H1 (cell line): ENCODE measurements around the gene SNAPC3. TPM values are rescaled to one million over a fixed set of nuclear protein-coding genes. Genes with fewer than 3 reads are reported as not detected.

Experiments used
- CTCF ChIA-PET: fragments of 300-600 bp; sonication (Branson Sonifier 250); formaldehyde crosslinking; loops from one replicate; lab custom pipeline; 2021; ENCODE audit not compliant: partially characterized antibody; lab: Charles Lee
- POLR2A ChIA-PET: fragments of 300-600 bp; sonication (Branson Sonifier 250); formaldehyde crosslinking; loops from one replicate; lab custom pipeline; 2021; ENCODE audit warnings: inconsistent platforms; ENCODE audit not compliant: partially characterized antibody; lab: Charles Lee
- DNase-seq, 2 experiments: peaks; one replicate each; pipeline versions ENCODE4 v3.0.0 to v3.0.0-alpha.2; 2010 to 2022; ENCODE audit warnings: low spot score in 2 of 2, low read depth in 1 of 2, mixed read lengths in 1 of 2
- FAIRE-seq: peaks from 2 replicates; lab custom pipeline; 2011; peaks lifted over from hg19 to GRCh38; lab: Jason Lieb, UNC
- H2AFZ ChIP-seq: 2 replicates; pipeline ENCODE4 v1.8.1; 2012; ENCODE audit warnings: low read length, inconsistent platforms
- H2AK5ac ChIP-seq: 2 replicates; pipeline ENCODE4 v1.6.1; 2013; ENCODE audit warnings: low read depth, low read length
- H2BK120ac ChIP-seq: replicated peaks from 2 replicates; pipeline ENCODE3; 2013; ENCODE audit warnings: low read depth, low read length, inconsistent platforms
- H2BK12ac ChIP-seq: 2 replicates; pipeline ENCODE4 v1.6.1; 2013; ENCODE audit warnings: low read depth, low read length
- H2BK15ac ChIP-seq: 2 replicates; pipeline ENCODE4 v1.6.1; 2013; ENCODE audit warnings: low read length
- H2BK20ac ChIP-seq: 2 replicates; pipeline ENCODE4 v1.6.1; 2013; ENCODE audit warnings: low read length
- H2BK5ac ChIP-seq: 2 replicates; pipeline ENCODE4 v1.6.1; 2013; ENCODE audit warnings: low read depth, low read length
- H3K14ac ChIP-seq: 2 replicates; pipeline ENCODE4 v1.6.1; 2013; ENCODE audit warnings: inconsistent platforms; ENCODE audit not compliant: insufficient read length
- H3K18ac ChIP-seq: 2 replicates; pipeline ENCODE4 v1.6.1; 2013; ENCODE audit warnings: low read length; ENCODE audit errors: extremely low read depth
- H3K23ac ChIP-seq: 2 replicates; pipeline ENCODE4 v1.6.1; 2013; ENCODE audit warnings: inconsistent platforms; ENCODE audit not compliant: insufficient read length
- H3K23me2 ChIP-seq: 2 replicates; pipeline ENCODE4 v1.6.1; 2013; ENCODE audit warnings: low read depth, low read length
- H3K27ac ChIP-seq: 2 replicates; pipeline ENCODE4 v1.6.1; 2011; ENCODE audit warnings: low read depth, low read length, inconsistent platforms
- H3K27me3 ChIP-seq, 4 experiments: replicated peaks in 1 of 4; 1 replicate in 1 of 4; 2 replicates in 3 of 4; pipeline versions ENCODE4 v1.6.1 to v1.8.1; 2011 to 2013; ENCODE audit warnings: low read length in 3 of 4, mild to moderate bottlenecking in 3 of 4, inconsistent platforms in 2 of 4, mixed read lengths in 2 of 4, moderate library complexity in 1 of 4; ENCODE audit not compliant: control insufficient read depth in 3 of 4, insufficient read depth in 3 of 4; ENCODE audit errors: extremely low read depth in 1 of 4
- H3K36me3 ChIP-seq, 4 experiments: 2 replicates each; pipeline versions ENCODE4 v1.6.1 to v1.8.1; 2011 to 2013; ENCODE audit warnings: mild to moderate bottlenecking in 4 of 4, low read length in 3 of 4, moderate library complexity in 2 of 4, control low read depth in 1 of 4, inconsistent platforms in 1 of 4; ENCODE audit not compliant: insufficient read depth in 4 of 4, control insufficient read depth in 2 of 4
- H3K4ac ChIP-seq: replicated peaks from 2 replicates; pipeline ENCODE3; 2013; ENCODE audit warnings: low read length, low read depth, mixed read lengths, inconsistent platforms; ENCODE audit not compliant: insufficient read length
- H3K4me1 ChIP-seq, 4 experiments: replicated peaks in 1 of 4; 1 replicate in 1 of 4; 2 replicates in 3 of 4; pipeline versions ENCODE4 v1.6.1 to v1.8.1; 2011 to 2013; ENCODE audit warnings: low read length in 3 of 4, inconsistent platforms in 2 of 4, mixed read lengths in 1 of 4; ENCODE audit not compliant: insufficient read depth in 4 of 4, control insufficient read depth in 3 of 4
- H3K4me2 ChIP-seq, 2 experiments: 2 replicates each; pipeline versions ENCODE4 v1.6.1 to v1.8.1; 2011 to 2013; ENCODE audit warnings: low read depth in 2 of 2, low read length in 2 of 2, control low read depth in 1 of 2, inconsistent platforms in 1 of 2, mild to moderate bottlenecking in 1 of 2; ENCODE audit not compliant: insufficient read depth in 1 of 2
- H3K4me3 ChIP-seq, 4 experiments: fragments of 200-600, 300-600 bp in 1 of 4; sonication (generic), shearing (Covaris generic), sonication (Bioruptor Twin) in 1 of 4; 2 replicates each; pipeline versions ENCODE4 v1.5.1 to v1.8.1; 2011 to 2016; ENCODE audit warnings: low read length in 4 of 4, low read depth in 3 of 4, control low read depth in 2 of 4, inconsistent platforms in 2 of 4, mild to moderate bottlenecking in 2 of 4, mixed read lengths in 1 of 4, moderate library complexity in 1 of 4; ENCODE audit not compliant: insufficient read depth in 2 of 4; ENCODE audit errors: extremely low read depth in 1 of 4
- H3K56ac ChIP-seq: replicated peaks from 2 replicates; pipeline ENCODE3; 2013; ENCODE audit warnings: low read depth, mild to moderate bottlenecking, mixed read lengths, low read length, inconsistent platforms; ENCODE audit not compliant: insufficient read length
- H3K79me1 ChIP-seq: 2 replicates; pipeline ENCODE4 v1.6.1; 2013; ENCODE audit warnings: low read depth, low read length, control low read depth
- H3K79me2 ChIP-seq, 2 experiments: 2 replicates each; pipeline versions ENCODE4 v1.6.1 to v1.8.1; 2012 to 2013; ENCODE audit warnings: low read length in 2 of 2, mild to moderate bottlenecking in 2 of 2, inconsistent platforms in 1 of 2; ENCODE audit not compliant: insufficient read depth in 2 of 2, control insufficient read depth in 1 of 2
- H3K9ac ChIP-seq, 4 experiments: replicated peaks in 1 of 4; 1 replicate in 1 of 4; 2 replicates in 3 of 4; pipeline versions ENCODE4 v1.6.1 to v1.8.1; 2011 to 2013; ENCODE audit warnings: low read depth in 3 of 4, low read length in 3 of 4, control low read depth in 2 of 4, mild to moderate bottlenecking in 2 of 4, moderate library complexity in 2 of 4, inconsistent platforms in 1 of 4; ENCODE audit errors: extremely low read depth in 1 of 4
- H3K9me3 ChIP-seq, 2 experiments: 2 replicates each; pipeline versions ENCODE4 v1.6.1 to v1.8.1; 2012 to 2013; ENCODE audit warnings: mild to moderate bottlenecking in 2 of 2, moderate library complexity in 2 of 2, control low read depth in 1 of 2, inconsistent platforms in 1 of 2, low read depth in 1 of 2, low read length in 1 of 2, mixed read lengths in 1 of 2; ENCODE audit not compliant: insufficient read depth in 2 of 2
- H4K20me1 ChIP-seq, 2 experiments: replicated peaks in 1 of 2; 2 replicates each; pipeline versions ENCODE3 to v1.8.1; 2011 to 2013; ENCODE audit warnings: inconsistent platforms in 2 of 2, low read length in 2 of 2, mild to moderate bottlenecking in 1 of 2; ENCODE audit not compliant: insufficient read depth in 2 of 2, control insufficient read depth in 1 of 2
- H4K5ac ChIP-seq: 2 replicates; pipeline ENCODE4 v1.6.1; 2013; ENCODE audit warnings: low read length, low read depth, mixed read lengths, inconsistent platforms; ENCODE audit not compliant: insufficient read length
- H4K8ac ChIP-seq: 2 replicates; pipeline ENCODE4 v1.8.0; 2013; ENCODE audit warnings: mild to moderate bottlenecking, moderate library complexity, low read length, inconsistent platforms; ENCODE audit not compliant: insufficient read depth; ENCODE audit errors: extremely low read depth
- H4K91ac ChIP-seq: replicated peaks from 2 replicates; pipeline ENCODE3; 2013; ENCODE audit warnings: low read length, mixed read lengths, inconsistent platforms; ENCODE audit not compliant: insufficient read length
- GTF2F1 ChIP-seq: IDR thresholded peaks from 2 replicates; pipeline ENCODE4 v1.6.1; 2012; ENCODE audit warnings: low read depth, low read length, improper control_type of control experiment, borderline replicate concordance
- KDM4A ChIP-seq: IDR thresholded peaks from one replicate; pipeline ENCODE4 v1.7.1; 2012; ENCODE audit warnings: low read depth, mild to moderate bottlenecking, moderate library complexity, low read length, inconsistent platforms; ENCODE audit not compliant: severe bottlenecking
- MAFK ChIP-seq: IDR thresholded peaks from 2 replicates; pipeline ENCODE4 v1.6.1; 2012; ENCODE audit warnings: low read depth, mild to moderate bottlenecking, improper control_type of control experiment, low read length
- PHF8 ChIP-seq: fragments of 200-600 bp; sonication (generic); conservative IDR thresholded peaks from 2 replicates; pipeline ENCODE4 v1.7.1; 2012; ENCODE audit warnings: low read depth, mild to moderate bottlenecking, inconsistent platforms, low read length, moderate library complexity
- POLR2AphosphoS5 ChIP-seq: IDR thresholded peaks from 2 replicates; pipeline ENCODE4 v1.6.1; 2011; ENCODE audit warnings: low read depth, low read length
- POU5F1 ChIP-seq: IDR thresholded peaks from 2 replicates; pipeline ENCODE4 v1.6.1; 2011; ENCODE audit warnings: low read depth, mild to moderate bottlenecking, low read length, moderate library complexity
- RFX5 ChIP-seq: IDR thresholded peaks from 2 replicates; pipeline ENCODE4 v1.6.1; 2011; ENCODE audit warnings: low read depth, low read length, improper control_type of control experiment, borderline replicate concordance
- SP4 ChIP-seq: IDR thresholded peaks from 2 replicates; pipeline ENCODE4 v1.6.1; 2012; ENCODE audit warnings: low read length, inconsistent platforms
- TCF12 ChIP-seq: IDR thresholded peaks from 2 replicates; pipeline ENCODE4 v1.6.1; 2011; ENCODE audit warnings: low read depth, mild to moderate bottlenecking, low read length
- TEAD4 ChIP-seq: IDR thresholded peaks from 2 replicates; pipeline ENCODE4 v1.6.1; 2012; ENCODE audit warnings: low read depth, low read length, inconsistent platforms, mixed read lengths
- WGBS, 2 experiments: shearing (Covaris generic) in 1 of 2; methylation state at CpG; one replicate each; pipeline versions ENCODE4 v1.1.6 to v1.1.7; 2013 to 2015; ENCODE audit warnings: low lambda C conversion rate in 2 of 2, mixed read lengths in 2 of 2, inconsistent platforms in 1 of 2, low coverage in 1 of 2, missing lambda C conversion rate in 1 of 2; ENCODE audit not compliant: insufficient replicate concordance in 2 of 2, insufficient coverage in 1 of 2, insufficient read length in 1 of 2; ENCODE audit errors: extremely low coverage in 1 of 2, missing lambda C conversion rate in 1 of 2; 5-methylcytosine and 5-hydroxymethylcytosine counted together
- polyA plus RNA-seq, 7 experiments: library from polyadenylated mRNA; depleted of rRNA in 3 of 7; stranded (reverse) in 5 of 7; unstranded in 2 of 7; fragments of >200 nt in 5 of 7; fragments of 200-250 nt in 2 of 7; gene quantifications; 1 replicate in 5 of 7; 2 replicates in 1 of 7; 4 replicates in 1 of 7; pipeline versions ENCODE4 v1.2.1 to v1.2.3, GENCODE V29; 2011 to 2013; ENCODE audit warnings: missing spikeins in 2 of 7, mixed read lengths in 2 of 7
- total RNA-seq: library from RNA; stranded (reverse); fragmentation: NEBNext Ultra II Directional; extraction: Animal tissue kit (Norgen Biotek cat#: 25700); gene quantifications from 2 replicates; pipeline ENCODE4 v1.2.1, GENCODE V29; 2021
- TF ChIP-seq, protein P1 (sequence below): IDR thresholded peaks from 2 replicates; pipeline ENCODE4 v1.6.1; 2012; ENCODE audit warnings: inconsistent platforms
- TF ChIP-seq, protein P2 (sequence below): IDR thresholded peaks from 2 replicates; pipeline ENCODE4 v1.6.1; 2011; ENCODE audit warnings: low read length, improper control_type of control experiment

SNAPC3 gene
- total and polyA plus RNA-seq, 2 of the 8 experiments (the other 6 are each of a cell fraction or from before 2014, with no cell fraction given), result 11.9 to 25.8 TPM

DNA sequence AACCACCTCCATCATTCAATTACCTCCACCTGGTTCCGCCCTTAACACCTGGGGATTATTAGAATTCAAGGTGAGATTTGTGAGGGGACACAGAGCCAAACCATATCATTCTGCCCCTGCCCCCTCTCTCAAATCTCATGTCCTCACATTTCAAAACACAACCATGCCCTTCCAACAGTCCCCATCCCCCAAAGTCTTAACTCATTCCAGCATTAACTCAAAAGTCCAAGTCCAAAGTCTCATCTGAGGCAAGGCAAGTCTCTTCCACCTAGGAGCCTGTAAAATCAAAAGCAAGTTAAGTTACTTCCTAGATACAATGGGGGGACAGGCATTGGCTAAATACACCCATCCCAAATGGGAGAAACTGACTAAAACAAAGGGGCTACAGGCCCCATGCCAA, 69.3 kb downstream of the SNAPC3 start:
- H3K79me2 ChIP-seq, result peaks cover 12 to 92% of the 10 kb centered on the region in 2 experiments; a peak in 3 of 4 replicates
- H3K36me3 ChIP-seq, result peaks cover 6 to 94% (median 46%) of the 10 kb centered on the region in 4 experiments
- CTCF ChIA-PET, result no interaction called here

More for the DNA sequence above, 69.3 kb downstream of the SNAPC3 start:
- no peak overlapping the region for H2BK20ac ChIP-seq
- peaks cover 16% of the 10 kb centered on the region in 2 experiments for H3K9me3 ChIP-seq
- H2BK5ac ChIP-seq, result no peak overlapping the region
- H2BK12ac ChIP-seq, result no peak overlapping the region
- H2BK120ac ChIP-seq, result no peak overlapping the region
- no peak overlapping the region for H3K23ac ChIP-seq
- H3K4ac ChIP-seq, result no peak overlapping the region
- H3K79me1 ChIP-seq, result peaks cover 4% of the 10 kb centered on the region; the same call in 1 of the 2 replicates
- H3K4me1 ChIP-seq, result peaks cover 0 to 2% (median 0%) of the 10 kb centered on the region in 4 experiments; a peak in 1 of 7 replicates
- no peak overlapping the region for H3K4me3 ChIP-seq
- POLR2A ChIA-PET, result interaction anchor here (0.9 to 1.2 kb wide), 3 partner anchors 12 to 20 kb away, joined by 3 to 7 read pairs (median 5); no protein-coding TSS in a partner anchor
- no peak for FAIRE-seq
- no peak overlapping the region for H2AFZ ChIP-seq
- no peak for DNase-seq
- no peak overlapping the region for H3K56ac ChIP-seq
- H3K23me2 ChIP-seq, result no peaks in the 10 kb centered on the region
- peaks cover 5 to 10% of the 10 kb centered on the region in 2 experiments for H4K20me1 ChIP-seq
- H2AK5ac ChIP-seq, result no peak overlapping the region
- H4K5ac ChIP-seq, result no peak overlapping the region
- no peaks in the 10 kb centered on the region for H3K27me3 ChIP-seq
- H4K91ac ChIP-seq, result no peak overlapping the region
- WGBS, 2 experiments, result 94% methylated on average over 1 of the region's 1 CpG; no CpG with 5 or more reads in 1 of the 2 experiments
- no peak overlapping the region for H3K27ac ChIP-seq
- no peak overlapping the region for H2BK15ac ChIP-seq
- no peak for TF ChIP-seq SP4
- TF ChIP-seq TCF12, result no peak
- TF ChIP-seq RFX5, result no peak
- TF ChIP-seq MAFK, result no peak
- no peak for TF ChIP-seq POLR2AphosphoS5
- TF ChIP-seq, protein P1, sequence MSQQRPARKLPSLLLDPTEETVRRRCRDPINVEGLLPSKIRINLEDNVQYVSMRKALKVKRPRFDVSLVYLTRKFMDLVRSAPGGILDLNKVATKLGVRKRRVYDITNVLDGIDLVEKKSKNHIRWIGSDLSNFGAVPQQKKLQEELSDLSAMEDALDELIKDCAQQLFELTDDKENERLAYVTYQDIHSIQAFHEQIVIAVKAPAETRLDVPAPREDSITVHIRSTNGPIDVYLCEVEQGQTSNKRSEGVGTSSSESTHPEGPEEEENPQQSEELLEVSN, result no peak
- no peak for TF ChIP-seq PHF8
- no peak for TF ChIP-seq POU5F1
- TF ChIP-seq, protein P2, sequence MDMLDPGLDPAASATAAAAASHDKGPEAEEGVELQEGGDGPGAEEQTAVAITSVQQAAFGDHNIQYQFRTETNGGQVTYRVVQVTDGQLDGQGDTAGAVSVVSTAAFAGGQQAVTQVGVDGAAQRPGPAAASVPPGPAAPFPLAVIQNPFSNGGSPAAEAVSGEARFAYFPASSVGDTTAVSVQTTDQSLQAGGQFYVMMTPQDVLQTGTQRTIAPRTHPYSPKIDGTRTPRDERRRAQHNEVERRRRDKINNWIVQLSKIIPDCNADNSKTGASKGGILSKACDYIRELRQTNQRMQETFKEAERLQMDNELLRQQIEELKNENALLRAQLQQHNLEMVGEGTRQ, result no peak
- no peak for TF ChIP-seq GTF2F1
- TF ChIP-seq KDM4A, result no peak
- TF ChIP-seq TEAD4, result no peak
- TF ChIP-seq, all 59 proteins: peak for 0
- Histone ChIP-seq H4K8ac (no peak overlapping the region), H3K4me2 (no peak overlapping the region), H3K14ac (no peak overlapping the region), H3K9ac (no peak overlapping the region), H3K18ac (no peak overlapping the region)
